Measurements from ENCODE around the gene BNIP5.
"Not testable (repeated sequence)": the region's sequence is repeated elsewhere in the genome, so short reads cannot be mapped to it uniquely, and the experiment has no call there.

Gene BNIP5

DNA sequence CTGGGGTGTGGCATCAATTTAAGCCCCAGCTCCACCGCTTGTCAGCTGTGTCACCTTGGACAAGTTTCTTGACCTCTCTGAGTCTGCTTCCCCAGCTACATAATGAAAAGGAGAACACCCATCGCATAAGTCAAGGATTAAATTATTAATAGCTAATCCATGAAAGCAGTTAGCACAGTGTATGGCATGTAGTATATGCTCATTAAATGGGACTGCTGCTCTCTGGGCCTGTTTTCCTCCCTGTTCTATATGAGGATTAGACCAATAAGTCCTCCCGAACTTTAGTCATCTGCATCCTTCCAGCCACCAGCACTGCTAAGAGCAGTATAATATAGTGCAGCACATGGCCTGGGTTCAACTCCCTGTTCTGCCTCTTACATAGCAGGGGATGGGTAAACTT, 31.1 kb upstream of the BNIP5 start:
- no peak overlapping the region for H3K4me3 ChIP-seq (ENCODE audit: low read length)
- no peak overlapping the region for H3K4me2 ChIP-seq (ENCODE audit: low read length)
- no peak overlapping the region for H3K9ac ChIP-seq (ENCODE audit: low read length)
- TF ChIP-seq EZH2phosphoT487 (IDR thresholded peaks at IDR 0.05; ENCODE audit: low read depth) = no peak
- TF ChIP-seq, protein P1, sequence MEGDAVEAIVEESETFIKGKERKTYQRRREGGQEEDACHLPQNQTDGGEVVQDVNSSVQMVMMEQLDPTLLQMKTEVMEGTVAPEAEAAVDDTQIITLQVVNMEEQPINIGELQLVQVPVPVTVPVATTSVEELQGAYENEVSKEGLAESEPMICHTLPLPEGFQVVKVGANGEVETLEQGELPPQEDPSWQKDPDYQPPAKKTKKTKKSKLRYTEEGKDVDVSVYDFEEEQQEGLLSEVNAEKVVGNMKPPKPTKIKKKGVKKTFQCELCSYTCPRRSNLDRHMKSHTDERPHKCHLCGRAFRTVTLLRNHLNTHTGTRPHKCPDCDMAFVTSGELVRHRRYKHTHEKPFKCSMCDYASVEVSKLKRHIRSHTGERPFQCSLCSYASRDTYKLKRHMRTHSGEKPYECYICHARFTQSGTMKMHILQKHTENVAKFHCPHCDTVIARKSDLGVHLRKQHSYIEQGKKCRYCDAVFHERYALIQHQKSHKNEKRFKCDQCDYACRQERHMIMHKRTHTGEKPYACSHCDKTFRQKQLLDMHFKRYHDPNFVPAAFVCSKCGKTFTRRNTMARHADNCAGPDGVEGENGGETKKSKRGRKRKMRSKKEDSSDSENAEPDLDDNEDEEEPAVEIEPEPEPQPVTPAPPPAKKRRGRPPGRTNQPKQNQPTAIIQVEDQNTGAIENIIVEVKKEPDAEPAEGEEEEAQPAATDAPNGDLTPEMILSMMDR (IDR thresholded peaks at IDR 0.05; ENCODE audit: low read depth, low read length) = no peak
- H4K20me1 ChIP-seq (ENCODE audit: insufficient read depth, low read length) = no peaks in the 10 kb centered on the region
- no peaks in the 10 kb centered on the region for H3K9me3 ChIP-seq (ENCODE audit: insufficient read depth, low read length)
- no peaks in the 10 kb centered on the region for H3K36me3 ChIP-seq (replicated peaks; ENCODE audit: low read depth, low read length)
- no peak overlapping the region for H3K27ac ChIP-seq (ENCODE audit: low read length)
- peaks cover 30% of the 10 kb centered on the region for H3K4me1 ChIP-seq (ENCODE audit: low read length)
- H3K27me3 ChIP-seq (ENCODE audit: low read depth, low read length) = no peaks in the 10 kb centered on the region
- H2AFZ ChIP-seq (ENCODE audit: low read depth, low read length) = no peak overlapping the region
- H3K79me2 ChIP-seq (ENCODE audit: low read length) = no peaks in the 10 kb centered on the region

DNA sequence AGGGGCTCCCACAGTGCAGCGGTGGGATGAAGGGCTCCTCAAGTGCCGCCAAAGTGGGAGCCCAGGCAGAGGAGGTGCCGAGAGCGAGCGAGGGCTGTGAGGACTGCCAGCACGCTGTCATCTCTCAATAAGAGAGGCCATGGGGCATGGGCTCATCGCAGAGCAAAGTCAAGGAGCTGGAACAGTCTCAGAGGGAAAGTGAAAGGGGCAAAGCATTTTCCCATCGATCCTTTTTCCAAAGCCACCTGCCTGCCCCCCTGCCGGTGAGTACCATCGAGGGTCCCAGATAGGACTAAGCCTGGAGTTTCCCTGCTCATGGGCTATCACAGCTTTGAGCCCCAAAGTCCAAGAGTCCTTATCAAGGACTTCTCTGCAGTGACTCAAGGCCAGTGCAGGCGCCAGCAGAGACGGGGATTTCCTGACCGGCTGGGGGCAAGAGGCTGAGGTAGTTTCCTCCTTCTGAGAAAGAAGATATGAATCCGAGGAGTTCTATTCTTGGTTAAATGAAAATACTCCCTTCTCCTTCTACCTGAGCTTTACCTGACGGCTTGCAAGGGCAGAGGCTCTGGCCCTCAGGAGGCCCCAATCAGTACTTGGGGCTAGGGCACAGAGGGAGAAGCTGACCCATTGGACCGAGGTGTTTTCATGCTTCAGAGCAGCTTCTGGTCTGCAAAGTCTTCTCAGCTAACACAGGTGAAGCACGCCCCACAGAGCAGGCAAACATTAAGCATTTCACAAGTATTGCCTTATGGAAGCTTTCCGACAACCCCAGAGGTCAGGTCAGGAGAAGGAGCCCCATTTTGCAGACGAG, 28.2 kb upstream of the BNIP5 start:
- Histone ChIP-seq H3K9ac (ENCODE audit: low read length) (peak overlapping the region; percentile 36), H3K9me3 (ENCODE audit: insufficient read depth, low read length) (no peaks in the 10 kb centered on the region), H4K20me1 (ENCODE audit: insufficient read depth, low read length) (no peaks in the 10 kb centered on the region), H3K4me2 (ENCODE audit: low read length) (peak overlapping the region; percentile 72), H3K27me3 (ENCODE audit: low read depth, low read length) (no peaks in the 10 kb centered on the region), H3K27ac (ENCODE audit: low read length) (peak overlapping the region; percentile 45), H3K79me2 (ENCODE audit: low read length) (no peaks in the 10 kb centered on the region), H3K36me3 (replicated peaks; ENCODE audit: low read depth, low read length) (no peaks in the 10 kb centered on the region), H3K4me1 (ENCODE audit: low read length) (peaks cover 37% of the 10 kb centered on the region), H2AFZ (ENCODE audit: low read depth, low read length) (peak overlapping the region; percentile 48; the same call in 1 of the 2 replicates), H3K4me3 (ENCODE audit: low read length) (peak overlapping the region; percentile 42)
- TF ChIP-seq EZH2phosphoT487 (IDR thresholded peaks at IDR 0.05; ENCODE audit: low read depth) = no peak
- TF ChIP-seq, protein P1 (IDR thresholded peaks at IDR 0.05; ENCODE audit: low read depth, low read length) = no peak

DNA sequence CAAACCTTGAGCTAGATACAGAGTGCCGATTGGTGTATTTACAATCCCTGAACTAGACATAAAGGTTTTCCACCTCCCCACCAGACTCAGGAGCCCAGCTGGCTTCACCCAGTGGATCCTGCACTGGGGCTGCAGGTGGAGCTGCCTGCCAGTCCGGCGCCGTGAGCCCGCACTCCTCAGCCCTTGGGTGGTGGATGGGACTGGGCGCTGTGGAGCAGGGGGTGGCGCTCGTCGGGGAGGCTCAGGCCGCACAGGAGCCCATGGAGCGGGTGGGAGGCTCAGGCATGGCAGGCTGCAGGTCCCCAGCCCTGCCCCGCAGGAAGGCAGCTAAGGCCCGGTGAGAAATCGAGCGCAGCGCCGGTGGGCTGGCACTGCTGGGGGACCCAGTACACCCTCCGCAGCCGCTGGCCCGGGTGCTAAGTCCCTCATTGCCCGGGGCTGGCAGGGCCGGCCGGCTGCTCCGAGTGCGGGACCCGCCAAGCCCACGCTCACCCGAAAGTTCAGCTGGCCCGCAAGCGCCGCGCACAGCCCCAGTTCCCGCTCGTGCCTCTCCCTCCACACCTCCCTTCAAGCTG, 27.5 kb upstream of the BNIP5 start:
- peaks cover 37% of the 10 kb centered on the region for H3K4me1 ChIP-seq (ENCODE audit: low read length)
- H4K20me1 ChIP-seq (ENCODE audit: insufficient read depth, low read length); H3K27ac ChIP-seq (ENCODE audit: low read length); H3K36me3 ChIP-seq (replicated peaks; ENCODE audit: low read depth, low read length); H3K9ac ChIP-seq (ENCODE audit: low read length); H3K9me3 ChIP-seq (ENCODE audit: insufficient read depth, low read length); H3K79me2 ChIP-seq (ENCODE audit: low read length); H2AFZ ChIP-seq (ENCODE audit: low read depth, low read length); H3K4me3 ChIP-seq (ENCODE audit: low read length); H3K27me3 ChIP-seq (ENCODE audit: low read depth, low read length): not testable (repeated sequence)
- peak overlapping the region; percentile 72; the same call in 1 of the 2 replicates for H3K4me2 ChIP-seq (ENCODE audit: low read length)

DNA sequence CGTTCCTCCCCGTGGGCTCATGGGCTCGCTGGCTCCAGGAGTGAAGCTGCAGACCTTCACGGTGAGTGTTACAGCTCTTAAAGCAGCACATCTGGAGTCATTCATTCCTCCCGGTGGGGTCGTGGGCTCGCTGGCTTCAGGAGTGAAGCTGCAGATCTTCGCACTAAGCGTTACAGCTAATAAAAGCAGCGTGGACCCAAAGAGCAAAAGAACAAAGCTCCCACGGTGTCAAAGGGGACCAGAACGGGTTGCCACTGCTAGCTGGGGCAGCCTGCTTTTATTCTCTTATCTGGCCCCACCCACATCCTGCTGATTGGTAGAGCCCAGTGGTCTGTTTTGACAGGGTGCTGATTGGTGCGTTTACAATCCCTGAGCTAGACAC, 26.7 kb upstream of the BNIP5 start:
- not testable (repeated sequence) for H3K79me2 ChIP-seq (ENCODE audit: low read length); H2AFZ ChIP-seq (ENCODE audit: low read depth, low read length); H3K9ac ChIP-seq (ENCODE audit: low read length); H3K4me3 ChIP-seq (ENCODE audit: low read length); H4K20me1 ChIP-seq (ENCODE audit: insufficient read depth, low read length); H3K36me3 ChIP-seq (replicated peaks; ENCODE audit: low read depth, low read length); H3K4me2 ChIP-seq (ENCODE audit: low read length); H3K9me3 ChIP-seq (ENCODE audit: insufficient read depth, low read length); H3K27me3 ChIP-seq (ENCODE audit: low read depth, low read length); H3K27ac ChIP-seq (ENCODE audit: low read length)
- peaks cover 44% of the 10 kb centered on the region for H3K4me1 ChIP-seq (ENCODE audit: low read length)
